CD4-positive, alpha-beta T cell treated with Interleukin-4 for 1 hour (primary cell): ENCODE results near the gene HSD17B3.
"Not testable (repeated sequence)": the region's sequence is repeated elsewhere in the genome, so short reads cannot be mapped to it uniquely, and the experiment has no call there.

Experiments used
- DNase-seq, 2 donors: peaks; one replicate each; pipeline ENCODE4 v3.0.0-alpha.2; 2020 to 2022

The HSD17B3 gene

GRCh38 chr9:96305171-96305570 is 3.2 kb upstream of the HSD17B3 start:
- DNase-seq: no peak

GRCh38 chr9:96304230-96304629 is 2.3 kb upstream of the HSD17B3 start:
- no peak for DNase-seq

- no peak for DNase-seq
These were observed 2.2 kb downstream of the HSD17B3 start for GRCh38 chr9:96299823-96300222.

DNA sequence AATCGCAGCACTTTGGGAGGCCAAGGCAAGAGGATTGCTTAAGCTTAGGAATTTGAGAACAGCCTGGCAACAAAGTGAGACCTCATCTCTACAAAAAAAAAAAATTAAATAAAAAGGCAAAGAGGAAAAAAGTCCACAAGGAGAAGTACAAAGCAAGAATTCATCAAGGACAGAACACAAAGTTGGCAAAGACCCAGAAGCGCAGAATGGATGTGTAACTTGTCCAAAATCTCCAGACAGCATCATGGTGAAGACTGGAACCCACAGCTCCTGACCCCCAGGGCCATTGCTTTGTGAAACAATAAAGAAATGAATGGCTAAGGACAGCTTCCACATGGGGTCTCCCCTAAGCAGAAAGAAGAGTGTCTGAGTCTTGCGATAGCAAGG is 7.8 kb downstream of the HSD17B3 start:
- no peak for DNase-seq

GRCh38 chr9:96293498-96294158 is 8.3 kb downstream of the HSD17B3 start:
- DNase-seq: no peak

- DNase-seq: no peak
These were observed 12.6 kb downstream of the HSD17B3 start for GRCh38 chr9:96289392-96289791.

DNA sequence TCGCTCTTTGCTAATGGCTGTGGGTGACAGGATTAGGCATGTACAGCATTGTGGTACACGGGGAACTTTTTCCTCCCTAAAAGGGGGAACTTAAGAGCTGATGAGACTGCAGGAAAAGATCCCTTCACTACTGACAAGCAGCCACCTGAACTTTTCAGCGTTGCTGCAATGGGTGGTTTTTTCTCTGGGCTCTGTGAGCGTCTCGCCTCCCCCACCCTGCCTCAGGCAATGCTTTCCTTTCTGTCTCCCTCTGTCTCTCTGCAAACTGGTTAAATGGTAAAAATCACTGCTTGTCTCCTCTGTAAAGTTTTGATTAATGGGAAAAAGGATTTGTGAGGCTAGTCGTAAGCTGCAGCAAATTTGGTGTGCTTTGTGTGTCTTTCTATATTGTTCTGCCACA is 20.3 kb downstream of the HSD17B3 start:
- DNase-seq: no peak

- DNase-seq: no peak
These were observed 22.0 kb downstream of the HSD17B3 start for GRCh38 chr9:96279932-96280331.

DNA sequence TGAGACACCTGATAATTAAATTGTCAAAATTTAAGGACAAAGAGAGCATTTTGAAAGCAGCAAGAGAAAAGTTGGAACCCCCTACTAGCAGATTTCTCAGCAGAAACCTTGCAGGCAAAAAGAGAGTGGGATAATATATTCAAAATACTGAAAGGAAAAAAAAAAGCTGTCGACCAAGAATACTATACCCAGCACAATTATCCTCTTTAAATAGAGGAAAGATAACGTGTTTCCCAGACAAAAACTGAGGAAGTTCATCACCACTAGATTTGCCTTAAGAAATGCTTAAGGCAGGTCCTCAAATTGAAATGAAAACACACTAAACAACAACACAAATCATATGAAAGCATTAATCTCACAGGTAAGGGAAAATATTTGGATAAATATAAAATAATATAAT is 27.0 kb downstream of the HSD17B3 start:
- DNase-seq: no peak

- no peak for DNase-seq
These were observed 31.7 kb downstream of the HSD17B3 start for GRCh38 chr9:96270236-96270744.

DNA sequence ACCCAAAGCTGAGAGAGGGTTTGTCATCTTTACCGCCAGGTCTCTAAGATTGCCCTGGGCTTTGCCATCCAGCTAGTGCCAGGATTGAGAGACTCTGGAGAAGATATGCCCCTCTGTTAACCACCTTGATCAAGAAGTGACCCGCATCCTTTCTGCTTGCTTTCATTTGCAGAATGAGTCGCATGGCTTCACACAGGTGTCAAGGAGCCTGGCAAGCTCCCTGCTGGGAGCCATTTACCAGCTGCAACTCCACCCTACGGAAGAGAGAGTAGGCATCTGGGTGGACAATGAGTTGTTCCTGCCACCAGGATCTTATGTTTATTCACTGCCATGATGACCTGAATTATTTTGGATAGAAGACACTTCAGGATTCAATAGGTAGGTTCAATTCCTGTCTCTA is 43.0 kb downstream of the HSD17B3 start:
- no peak for DNase-seq

DNA sequence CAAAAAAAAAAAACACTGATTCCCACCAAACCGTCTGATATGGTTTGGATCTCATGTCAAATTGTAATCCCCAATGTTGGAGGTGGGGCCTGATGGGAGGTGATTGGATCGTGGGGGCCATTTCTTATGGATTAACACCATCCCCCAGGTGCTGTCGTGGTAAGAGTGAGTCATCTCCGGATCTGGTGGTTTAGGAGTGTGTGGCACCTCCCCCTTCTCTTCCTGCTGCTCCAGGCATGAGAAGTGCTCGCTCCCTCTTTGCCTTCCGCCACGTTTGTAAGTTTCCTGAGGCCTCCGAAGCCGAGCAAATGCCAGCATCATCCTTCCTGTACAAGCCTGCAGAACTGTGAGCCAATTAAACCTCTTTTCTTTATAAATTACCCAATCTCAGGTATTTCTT is 45.2 kb downstream of the HSD17B3 start:
- no peak for DNase-seq

GRCh38 chr9:96255698-96256097 is 46.3 kb downstream of the HSD17B3 start:
- no peak for DNase-seq

DNA sequence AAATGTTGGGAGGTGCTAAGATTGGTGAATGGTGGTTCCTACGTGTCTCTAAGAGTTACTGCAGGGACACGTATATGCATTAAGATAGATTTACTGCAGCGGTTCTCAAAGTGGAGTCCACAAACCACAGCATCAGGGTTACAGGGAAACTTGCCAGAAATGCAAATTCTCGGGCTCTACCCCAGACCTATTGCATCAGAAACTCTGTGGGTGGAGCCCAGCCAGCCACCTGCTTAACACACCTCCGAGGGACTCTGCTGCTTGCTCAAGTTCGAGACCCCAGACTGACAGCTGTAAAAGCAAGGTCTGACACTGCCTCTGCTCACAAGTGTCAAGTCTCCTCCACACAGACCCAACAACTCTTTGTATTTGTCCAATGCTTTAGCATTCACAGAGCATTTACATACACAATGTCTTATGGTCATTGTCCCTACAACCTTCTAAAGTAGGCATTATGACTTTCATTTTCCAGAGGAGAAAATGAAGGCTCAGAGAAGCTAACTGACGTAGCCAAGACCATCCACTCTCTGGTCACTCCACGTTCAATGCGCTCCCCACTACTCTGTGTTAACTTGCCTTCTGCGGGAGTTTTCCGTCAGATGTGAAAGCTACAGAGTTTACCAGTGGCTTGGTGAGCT is 48.8 kb downstream of the HSD17B3 start:
- DNase-seq: no peak

DNA sequence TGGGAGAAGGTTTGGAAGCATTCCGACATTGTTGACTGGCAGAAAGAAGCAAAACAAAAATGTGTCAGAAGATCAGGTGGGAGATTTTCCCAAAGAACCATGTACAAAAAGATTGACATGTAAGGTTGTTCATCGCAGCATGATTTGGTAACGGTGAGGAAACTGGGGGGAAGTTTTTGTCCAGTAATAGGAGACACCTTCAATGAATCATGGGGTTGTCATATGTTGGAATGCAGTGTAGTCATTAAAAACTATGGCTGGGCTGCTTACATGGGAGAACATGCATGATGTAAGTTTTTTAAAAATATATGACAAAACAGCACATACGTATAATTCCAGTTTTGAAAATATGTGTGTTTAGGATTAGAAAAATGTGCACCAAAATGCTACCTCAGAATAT is 50.5 kb downstream of the HSD17B3 start:
- no peak for DNase-seq

DNA sequence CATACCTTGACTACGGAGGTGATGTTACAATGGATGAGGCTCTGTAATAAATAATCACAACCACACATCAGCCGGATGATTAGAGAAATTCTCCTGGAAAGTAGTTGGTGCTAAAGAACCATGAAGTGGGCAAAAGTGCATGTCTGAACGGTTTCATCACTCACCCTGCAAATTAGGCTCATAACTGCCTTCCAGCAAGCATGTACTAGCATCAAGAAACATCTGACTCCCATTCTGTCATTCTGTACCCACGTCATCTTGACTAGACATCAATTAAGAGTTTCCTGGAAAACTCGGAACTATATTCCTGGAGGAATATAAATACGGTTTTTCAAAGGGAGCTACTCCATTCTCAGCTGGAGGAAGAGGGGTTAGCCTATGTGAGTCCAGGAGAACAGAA is 52.2 kb downstream of the HSD17B3 start:
- DNase-seq: no peak

- DNase-seq: no peak
These were observed 55.7 kb downstream of the HSD17B3 start for GRCh38 chr9:96246267-96246671.

DNA sequence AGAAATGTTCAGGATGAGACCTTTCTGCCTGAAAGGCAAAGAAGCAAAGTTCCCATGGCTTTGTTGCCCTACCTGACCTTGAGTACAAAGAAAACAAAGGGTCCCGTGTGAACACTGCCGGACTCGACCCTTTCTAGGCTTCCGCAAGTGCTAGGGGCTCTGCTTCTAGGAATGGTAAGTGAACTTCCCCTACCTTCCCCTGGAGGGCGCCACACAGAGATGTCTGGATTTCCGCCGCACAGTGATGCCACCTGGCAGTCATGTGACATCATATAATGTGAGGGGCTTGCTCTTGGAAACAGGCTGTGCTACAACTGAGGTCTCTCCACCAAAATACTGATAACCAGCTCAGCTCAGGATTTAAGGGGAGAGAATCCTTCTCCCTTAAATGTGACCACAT is 56.6 kb downstream of the HSD17B3 start:
- no peak for DNase-seq

GRCh38 chr9:96243778-96244177 is 58.2 kb downstream of the HSD17B3 start:
- no peak for DNase-seq

DNA sequence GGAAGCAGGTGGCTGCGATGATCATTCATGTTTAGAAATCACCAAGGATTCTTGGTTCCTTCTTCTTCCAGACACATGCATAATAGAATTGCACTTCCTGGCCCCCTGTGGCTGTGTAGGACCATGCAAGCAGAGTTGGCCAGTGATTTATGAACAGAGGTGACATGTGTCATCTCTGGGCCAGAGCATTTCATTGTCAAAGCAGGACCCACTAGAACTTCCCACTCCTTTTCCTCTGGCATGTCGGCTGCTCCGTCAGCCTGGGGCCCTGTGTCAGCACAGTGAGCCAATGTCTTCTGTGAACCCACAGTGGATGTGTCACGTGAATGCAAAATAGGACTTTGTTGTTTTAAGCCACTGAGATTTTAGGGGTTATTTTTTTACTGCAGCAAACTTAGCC is 59.2 kb downstream of the HSD17B3 start:
- no peak for DNase-seq

DNA sequence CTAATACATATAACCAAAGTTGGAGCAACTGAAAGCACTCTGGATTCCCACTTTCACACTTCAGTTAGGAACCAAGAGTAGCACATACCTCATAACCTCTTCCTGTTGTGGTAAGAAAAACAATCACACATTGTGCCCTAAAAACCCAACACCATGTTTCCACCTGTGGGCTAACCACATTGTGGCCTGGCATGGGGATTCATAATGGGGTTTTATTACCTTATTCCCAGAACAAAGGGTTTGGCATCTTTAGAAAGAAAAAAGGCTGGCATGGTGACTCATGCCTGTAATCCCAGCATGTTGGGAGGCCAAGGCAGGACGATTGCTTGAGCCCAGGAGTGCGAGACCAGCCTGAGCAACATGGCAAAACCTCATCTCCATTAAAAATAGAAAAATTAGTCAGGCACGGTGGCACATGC is 60.6 kb downstream of the HSD17B3 start:
- peak in 1 of 2 donors; percentile 28 for DNase-seq

DNA sequence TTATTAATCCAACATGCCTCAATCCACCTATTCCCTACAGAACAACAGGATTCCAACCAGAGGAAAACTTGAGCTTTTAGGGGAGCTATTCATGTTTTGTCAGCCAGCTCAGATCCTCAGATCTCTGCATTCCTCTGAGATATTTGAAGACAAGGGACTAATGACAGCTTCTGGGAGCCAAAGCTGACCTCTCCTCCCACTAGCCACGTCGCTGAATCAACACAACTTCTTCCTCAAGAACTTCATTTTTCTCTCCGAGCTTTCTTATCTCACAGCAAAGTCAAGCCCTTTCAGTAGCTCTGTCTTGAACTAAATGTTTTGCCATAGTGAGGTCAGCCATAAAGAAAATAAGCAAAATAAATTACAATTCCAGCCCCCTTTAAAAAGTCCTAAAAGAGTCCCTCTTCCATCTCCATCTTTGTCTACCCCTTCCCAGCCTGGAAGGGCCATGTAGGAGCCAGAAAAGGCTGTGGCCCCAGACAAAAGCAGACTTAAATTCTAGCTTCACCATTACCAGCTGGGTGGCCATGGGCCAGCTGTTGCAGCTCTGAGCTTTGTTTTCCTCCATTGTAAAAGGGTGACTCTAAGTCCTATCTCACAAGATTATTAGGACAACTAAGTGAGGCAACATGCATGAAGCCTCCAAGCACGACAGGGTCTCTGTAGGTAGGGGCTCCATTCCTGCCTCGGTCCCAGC is 65.0 kb downstream of the HSD17B3 start:
- no peak for DNase-seq

- DNase-seq: not testable (repeated sequence)
These were observed 65.6 kb downstream of the HSD17B3 start for GRCh38 chr9:96236337-96236736.
